NOMO-1 treated with DMSO at 0.1 percent for 48 hours (cell line): Measurements from ENCODE around the gene MLXIPL.
"Not testable (repeated sequence)": the region's sequence is repeated elsewhere in the genome, so short reads cannot be mapped to it uniquely, and the experiment has no call there.

ENCODE experiments used
- DNase-seq: peaks from one replicate; lab custom pipeline; 2025; ENCODE audit not compliant: unreplicated experiment; lab: John Stamatoyannopoulos, UW

The MLXIPL gene

GRCh38 chr7:73555411-73555982, 68.8 kb downstream of the MLXIPL start:
- DNase-seq, result no peak

- not testable (repeated sequence) for DNase-seq
These were observed 74.2 kb downstream of the MLXIPL start for GRCh38 chr7:73550093-73550492.

GRCh38 chr7:73549176-73549575, 75.1 kb downstream of the MLXIPL start:
- no peak for DNase-seq

- no peak for DNase-seq
These were observed 76.5 kb downstream of the MLXIPL start for GRCh38 chr7:73547841-73548240.

GRCh38 chr7:73544678-73545077, 79.6 kb downstream of the MLXIPL start:
- no peak for DNase-seq
